Measurements from ENCODE around the gene DDX31. TPM values are rescaled to one million over a fixed set of nuclear protein-coding genes. Genes with fewer than 3 reads are reported as not detected.
"Not testable (repeated sequence)": the region's sequence is repeated elsewhere in the genome, so short reads cannot be mapped to it uniquely, and the experiment has no call there.

Gene DDX31
- total RNA-seq, 1 donor from 2014 or later = 15.1 TPM

GRCh38 chr9:132572921-132573320, 96.9 kb downstream of the DDX31 start:
- Histone ChIP-seq H3K4me3 (ENCODE audit: low read depth, low read length) (no peak overlapping the region), H3K27me3 (ENCODE audit: control insufficient read depth, insufficient read depth, low read length) (peaks cover 28% of the 10 kb centered on the region), H3K36me3 (ENCODE audit: control insufficient read depth, insufficient read depth, low read length) (no peaks in the 10 kb centered on the region)
- no peak for TF ChIP-seq CTCF (IDR thresholded peaks at IDR 0.05; ENCODE audit: insufficient read depth, low read length, poor library complexity, severe bottlenecking)
- DNase-seq (ENCODE audit: low read depth) = no peak

- TF ChIP-seq CTCF (IDR thresholded peaks at IDR 0.05; ENCODE audit: insufficient read depth, low read length, poor library complexity, severe bottlenecking) = no peak
- Histone ChIP-seq H3K4me3 (ENCODE audit: low read depth, low read length) (no peak overlapping the region), H3K36me3 (ENCODE audit: control insufficient read depth, insufficient read depth, low read length) (no peaks in the 10 kb centered on the region), H3K27me3 (ENCODE audit: control insufficient read depth, insufficient read depth, low read length) (peaks cover 23% of the 10 kb centered on the region)
- DNase-seq (ENCODE audit: low read depth) = no peak
These were observed 97.8 kb downstream of the DDX31 start for GRCh38 chr9:132571806-132572600.

GRCh38 chr9:132568787-132569186, 101.0 kb downstream of the DDX31 start:
- not testable (repeated sequence) for H3K36me3 ChIP-seq (ENCODE audit: control insufficient read depth, insufficient read depth, low read length); H3K27me3 ChIP-seq (ENCODE audit: control insufficient read depth, insufficient read depth, low read length); DNase-seq (ENCODE audit: low read depth); H3K4me3 ChIP-seq (ENCODE audit: low read depth, low read length)

GRCh38 chr9:132564526-132564925, 105.3 kb downstream of the DDX31 start:
- DNase-seq (ENCODE audit: low read depth) = no peak
- H3K27me3 ChIP-seq (ENCODE audit: control insufficient read depth, insufficient read depth, low read length) = peaks cover 32% of the 10 kb centered on the region
- TF ChIP-seq CTCF (IDR thresholded peaks at IDR 0.05; ENCODE audit: insufficient read depth, low read length, poor library complexity, severe bottlenecking) = no peak
- H3K4me3 ChIP-seq (ENCODE audit: low read depth, low read length) = no peak overlapping the region
- no peaks in the 10 kb centered on the region for H3K36me3 ChIP-seq (ENCODE audit: control insufficient read depth, insufficient read depth, low read length)

- no peak for TF ChIP-seq CTCF (IDR thresholded peaks at IDR 0.05; ENCODE audit: insufficient read depth, low read length, poor library complexity, severe bottlenecking)
- H3K4me3 ChIP-seq (ENCODE audit: low read depth, low read length) = no peak overlapping the region
- peaks cover 35% of the 10 kb centered on the region for H3K27me3 ChIP-seq (ENCODE audit: control insufficient read depth, insufficient read depth, low read length)
- no peak for DNase-seq (ENCODE audit: low read depth)
- no peaks in the 10 kb centered on the region for H3K36me3 ChIP-seq (ENCODE audit: control insufficient read depth, insufficient read depth, low read length)
These were observed 107.5 kb downstream of the DDX31 start for GRCh38 chr9:132562306-132562573.

- Histone ChIP-seq H3K27me3 (ENCODE audit: control insufficient read depth, insufficient read depth, low read length) (peaks cover 51% of the 10 kb centered on the region), H3K36me3 (ENCODE audit: control insufficient read depth, insufficient read depth, low read length) (no peaks in the 10 kb centered on the region), H3K4me3 (ENCODE audit: low read depth, low read length) (no peak overlapping the region)
- no peak for DNase-seq (ENCODE audit: low read depth)
- TF ChIP-seq CTCF (IDR thresholded peaks at IDR 0.05; ENCODE audit: insufficient read depth, low read length, poor library complexity, severe bottlenecking) = no peak
These were observed 109.1 kb downstream of the DDX31 start for GRCh38 chr9:132560616-132561202.

Data from kidney epithelial cell (primary cell).